RKO (cell line): ENCODE data around the gene ZNF425.
"Not testable (repeated sequence)": the region's sequence is repeated elsewhere in the genome, so short reads cannot be mapped to it uniquely, and the experiment has no call there.

Source experiments
- DNase-seq: peaks from one replicate; pipeline ENCODE4 v3.0.0-alpha.2; 2016; ENCODE audit warnings: low spot score

ZNF425 gene

DNA sequence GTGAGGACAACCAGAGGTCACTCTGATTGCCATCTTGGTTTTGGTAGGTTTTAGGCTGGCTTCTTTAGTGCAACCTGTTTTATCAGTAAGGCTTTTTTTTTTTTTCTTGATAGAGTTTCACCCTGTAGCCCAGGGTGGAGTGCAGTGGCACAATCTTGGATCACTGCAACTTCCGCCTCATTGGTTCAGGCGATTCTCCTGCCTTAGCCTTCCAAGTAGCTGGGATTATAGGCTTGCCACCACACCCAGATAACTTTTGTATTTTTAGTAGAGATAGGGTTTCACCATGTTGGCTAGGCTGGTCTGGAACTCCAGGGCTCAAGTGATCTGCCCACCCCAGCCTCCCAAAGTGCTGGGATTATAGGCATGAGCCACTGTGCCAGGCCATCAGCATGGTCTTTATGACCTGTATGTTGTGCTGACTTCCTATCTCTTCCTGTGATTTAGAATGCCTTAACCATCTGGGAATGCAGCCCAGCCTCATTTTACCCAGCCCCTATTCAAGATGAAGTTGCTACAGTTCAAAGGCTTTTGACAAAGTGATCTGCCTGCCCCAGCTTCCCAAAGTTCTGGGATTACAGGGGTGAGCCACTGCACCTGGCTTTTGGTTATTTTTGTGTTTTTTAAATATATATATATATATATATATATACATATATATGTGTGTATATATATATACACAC is 7.0 kb upstream of the ZNF425 start:
- no peak for DNase-seq

GRCh38 chr7:149130572-149131198 is 4.6 kb upstream of the ZNF425 start:
- no peak for DNase-seq

DNA sequence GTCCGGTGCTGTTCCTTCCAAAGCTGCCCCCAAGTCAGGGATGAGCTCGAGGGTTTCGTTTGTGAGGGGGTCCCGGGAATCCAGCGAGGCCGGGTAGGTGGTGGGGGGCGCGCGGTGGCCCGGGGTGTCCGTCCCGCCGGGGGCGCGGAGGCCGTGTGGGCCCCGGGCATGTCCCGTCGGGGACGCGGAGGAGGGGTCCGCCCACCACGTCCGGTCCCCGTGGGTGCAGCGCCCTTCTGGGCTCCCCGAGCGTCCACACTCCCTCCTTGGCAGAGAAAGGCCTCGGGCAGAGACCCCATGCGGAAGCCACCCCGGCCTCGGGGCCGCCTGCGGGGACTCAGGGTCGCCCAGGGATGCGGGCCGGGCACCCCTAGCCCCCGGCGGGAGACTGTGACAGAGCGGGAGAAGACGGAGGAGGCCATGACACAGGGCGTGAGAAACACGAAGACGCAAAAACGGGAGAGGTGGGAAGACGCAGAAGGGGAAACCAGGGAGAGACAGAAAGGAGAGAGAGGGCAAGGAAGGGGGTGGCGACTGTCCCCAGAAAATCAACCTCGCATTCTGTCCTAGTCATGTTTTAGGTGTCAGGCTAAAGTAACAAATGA is 640 bp upstream of the ZNF425 start:
- DNase-seq: peak; percentile 73

- peak; percentile 63 for DNase-seq
Measured at GRCh38 chr7:149125189-149125862, 798 bp downstream of the ZNF425 start.

DNA sequence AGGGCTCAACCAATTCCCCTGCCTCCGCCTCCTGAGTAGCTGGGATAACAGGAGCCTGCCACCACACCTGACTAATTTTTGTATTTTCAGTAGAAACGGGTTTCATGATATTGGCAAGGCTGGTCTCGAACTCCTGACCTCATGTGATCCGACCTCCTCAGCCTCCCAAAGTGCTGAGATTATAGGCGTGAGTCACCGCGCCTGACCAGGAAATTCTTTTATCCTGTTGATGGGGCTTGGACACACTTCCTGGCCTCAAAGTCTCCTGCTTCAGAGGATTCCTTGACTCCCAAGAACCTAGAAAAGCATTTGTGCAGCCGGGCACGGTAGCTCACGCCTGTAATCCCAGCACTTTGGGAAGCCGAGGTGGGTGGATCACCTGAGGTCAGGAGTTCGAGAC is 16.2 kb downstream of the ZNF425 start:
- peak; percentile 23 for DNase-seq

GRCh38 chr7:149104749-149105148 is 21.4 kb downstream of the ZNF425 start:
- DNase-seq: no peak

- DNase-seq: no peak
Measured at GRCh38 chr7:149104214-149104613, 21.9 kb downstream of the ZNF425 start.

DNA sequence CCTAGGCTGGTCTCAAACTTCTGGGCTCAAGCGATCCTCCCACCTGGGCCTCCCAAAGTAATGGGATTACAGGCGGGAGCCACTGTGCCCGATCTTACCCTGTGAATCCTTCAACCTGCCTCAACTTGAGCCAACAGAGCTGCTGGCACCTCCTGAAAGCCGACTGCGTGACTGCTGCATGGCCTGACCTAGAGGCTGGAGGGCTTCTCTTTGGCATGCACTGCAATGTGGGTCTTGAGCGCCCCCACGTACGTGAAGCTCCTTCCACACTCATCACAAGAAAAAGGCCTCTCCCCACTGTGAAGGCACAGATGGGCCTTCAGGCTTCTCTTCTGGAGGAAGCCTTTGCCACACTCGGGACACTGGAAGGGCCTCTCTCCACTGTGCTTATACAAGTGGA is 22.7 kb downstream of the ZNF425 start:
- DNase-seq: no peak

DNA sequence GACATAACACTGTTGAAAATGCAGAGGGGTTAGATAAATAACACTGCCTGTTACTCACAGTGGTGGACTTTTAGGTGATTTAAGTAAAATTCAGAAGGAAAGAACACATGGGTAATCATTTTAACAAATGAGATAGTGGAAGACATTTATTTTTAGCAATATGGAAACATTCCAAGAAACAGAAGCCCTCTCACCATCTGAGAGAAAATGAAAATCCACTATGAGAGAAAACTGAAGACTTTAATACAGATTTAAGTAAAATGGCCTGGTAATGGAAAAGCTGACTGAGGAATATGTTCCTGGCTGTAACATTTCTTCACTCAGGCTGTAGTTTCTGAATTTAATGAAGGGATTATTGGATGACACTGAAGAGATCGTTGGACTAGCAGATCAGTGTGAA is 23.5 kb downstream of the ZNF425 start:
- no peak for DNase-seq

GRCh38 chr7:149100821-149101220 is 25.3 kb downstream of the ZNF425 start:
- no peak for DNase-seq

- no peak for DNase-seq
Measured at GRCh38 chr7:149099058-149099457, 27.1 kb downstream of the ZNF425 start.

DNA sequence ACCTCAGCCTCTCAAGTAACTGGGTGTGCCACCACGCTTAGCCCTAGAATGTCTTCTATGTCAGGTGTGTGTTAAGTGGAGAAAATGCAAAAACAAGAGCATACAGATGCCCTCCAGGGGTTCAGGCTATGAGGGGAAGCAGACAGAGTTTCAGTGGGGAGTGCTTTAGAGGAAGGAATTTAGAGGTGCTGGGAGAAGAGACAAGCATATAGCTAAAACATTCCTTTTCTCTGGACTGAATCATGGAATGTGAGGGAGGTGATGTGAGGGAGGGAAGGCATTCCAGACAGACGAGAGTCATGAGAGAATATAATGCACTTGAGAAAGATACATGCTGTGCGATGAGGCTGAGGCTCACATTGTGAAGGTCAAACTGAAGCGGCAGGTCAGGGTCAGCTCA is 29.0 kb downstream of the ZNF425 start:
- DNase-seq: no peak

- DNase-seq: no peak
Measured at GRCh38 chr7:149093228-149093627, 32.9 kb downstream of the ZNF425 start.

DNA sequence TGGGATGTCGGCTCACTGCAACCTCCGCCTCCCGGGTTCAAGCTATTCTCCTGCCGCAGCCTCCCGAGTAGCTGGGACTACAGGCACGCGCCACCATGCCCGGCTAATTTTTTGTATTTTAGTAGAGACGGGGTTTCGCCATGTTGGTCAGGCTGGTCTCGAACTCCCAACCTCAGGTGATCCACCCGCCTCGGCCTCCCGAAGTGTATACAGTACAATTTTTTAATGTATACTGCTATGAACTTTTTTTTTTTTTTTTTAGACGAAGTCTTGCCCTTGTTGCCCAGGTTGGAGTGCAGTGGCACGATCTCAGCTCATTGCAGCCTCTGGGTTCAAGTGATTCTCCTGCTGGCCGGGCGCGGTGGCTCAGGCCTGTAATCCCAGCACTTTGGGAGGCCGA is 33.9 kb downstream of the ZNF425 start:
- DNase-seq: not testable (repeated sequence)

- DNase-seq: peak; percentile 97
Measured at GRCh38 chr7:149090397-149091195, 35.5 kb downstream of the ZNF425 start, which contains the start of gene ZNF786. Gene ZNF786 (minus strand): TSS chr7:149090718. CDS start chr7:149090640, 78 bp downstream.

GRCh38 chr7:149087376-149087775 is 38.7 kb downstream of the ZNF425 start:
- no peak for DNase-seq

GRCh38 chr7:149085866-149086265 is 40.3 kb downstream of the ZNF425 start:
- DNase-seq: no peak

- DNase-seq: no peak
Measured at GRCh38 chr7:149084407-149084806, 41.7 kb downstream of the ZNF425 start.

DNA sequence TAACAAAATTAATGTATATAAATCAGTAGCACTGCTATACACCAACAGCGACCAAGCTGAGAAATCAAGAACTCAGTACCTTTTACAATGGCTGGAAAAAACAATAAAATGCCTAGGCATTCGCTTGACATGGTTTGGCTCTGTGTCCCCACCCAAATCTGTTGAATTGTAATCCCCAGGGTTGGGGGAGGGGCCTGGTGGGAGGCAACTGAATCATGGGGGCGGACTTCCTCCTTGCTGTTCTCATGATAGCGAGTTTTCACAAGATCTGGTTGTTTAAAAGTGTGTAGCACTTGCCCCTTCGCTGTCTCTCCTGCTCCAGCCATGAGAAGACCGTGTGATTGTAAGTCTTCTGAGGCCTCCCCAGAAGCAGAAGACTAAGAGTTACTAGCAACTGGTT is 44.2 kb downstream of the ZNF425 start:
- DNase-seq: no peak

DNA sequence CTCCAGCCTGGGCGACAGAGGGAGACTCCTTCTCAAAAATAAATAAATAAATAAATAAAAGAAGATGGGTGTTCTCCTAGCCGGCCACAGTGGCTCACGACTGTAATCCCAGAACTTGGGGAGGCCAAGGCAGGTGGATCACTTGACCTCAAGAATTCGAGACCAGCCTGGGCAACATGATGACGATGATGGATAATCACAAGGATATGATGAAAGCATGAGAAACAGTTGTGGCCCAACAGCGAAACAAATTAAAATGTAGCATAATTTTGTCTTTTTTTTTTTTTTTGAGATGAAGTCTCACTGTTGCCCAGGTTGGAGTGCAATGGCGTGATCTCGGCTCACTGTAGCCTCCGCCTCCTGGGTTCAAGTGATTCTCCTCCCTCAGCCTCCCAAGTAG is 48.5 kb downstream of the ZNF425 start:
- DNase-seq: no peak

DNA sequence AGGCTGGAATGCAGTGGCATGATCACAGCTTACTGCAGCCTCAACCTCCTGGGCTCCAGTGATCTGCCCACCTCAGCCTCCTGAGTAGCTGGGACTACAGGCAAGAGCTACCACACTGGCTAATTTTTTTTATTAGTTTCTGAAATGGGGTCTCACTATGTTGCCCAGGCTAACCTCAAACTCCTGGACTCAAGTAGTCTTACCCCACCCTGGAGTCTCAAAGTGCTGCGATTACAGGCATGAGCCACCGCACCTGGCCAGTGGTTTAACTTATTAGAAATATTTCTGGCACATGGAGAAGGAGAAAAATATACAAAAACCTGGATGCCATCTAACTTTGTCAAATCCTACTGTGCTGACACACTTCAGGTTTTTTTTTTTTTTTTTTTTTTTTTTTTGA is 50.8 kb downstream of the ZNF425 start:
- no peak for DNase-seq
